ENCODE data around the gene PDILT. TPM values are rescaled to one million over a fixed set of nuclear protein-coding genes. Genes with fewer than 3 reads are reported as not detected.

The PDILT gene
- total RNA-seq, 1 experiment from 2014 or later, result not detected

- TF ChIP-seq ZNF263 (CRISPR knock-in tag; IDR thresholded peaks at IDR 0.05; ENCODE audit: low read depth) (no peak), NFATC4 (CRISPR knock-in tag; IDR thresholded peaks at IDR 0.05) (no peak), ATF1 (CRISPR knock-in tag; IDR thresholded peaks at IDR 0.05) (no peak), ZNF121 (CRISPR knock-in tag; IDR thresholded peaks at IDR 0.05) (no peak), ETV6 (CRISPR knock-in tag; IDR thresholded peaks at IDR 0.05) (no peak)
Measured at GRCh38 chr16:20399185-20399584, 5.4 kb downstream of the PDILT start (continued).

- CTCF ChIA-PET, result interaction anchor here (1.0 kb wide), 1 partner anchor 13 kb away, joined by 4 read pairs; no protein-coding TSS in a partner anchor
- POLR2A ChIA-PET, result no interaction called here
- no peak overlapping the region for H3K4me3 Mint-ChIP-seq
- TF ChIP-seq NR3C1 (CRISPR knock-in tag; conservative IDR thresholded peaks at IDR 0.05; ENCODE audit: low read depth), result no peak
- no peak for TF ChIP-seq MXD4 (CRISPR knock-in tag; IDR thresholded peaks at IDR 0.05; ENCODE audit: borderline replicate concordance)
- no peak for TF ChIP-seq ZNF317 (CRISPR knock-in tag; IDR thresholded peaks at IDR 0.05; ENCODE audit: borderline replicate concordance, low read depth)
- no peak for TF ChIP-seq CTCF (IDR thresholded peaks at IDR 0.05)
- TF ChIP-seq RORB (CRISPR knock-in tag; IDR thresholded peaks at IDR 0.05), result no peak
- no peak for TF ChIP-seq ZNF138 (CRISPR knock-in tag; conservative IDR thresholded peaks at IDR 0.05)
- no peak for TF ChIP-seq EMX1 (CRISPR knock-in tag; IDR thresholded peaks at IDR 0.05)
- TF ChIP-seq SP1 (CRISPR knock-in tag; conservative IDR thresholded peaks at IDR 0.05), result no peak
- no peak for TF ChIP-seq USF1 (CRISPR knock-in tag; IDR thresholded peaks at IDR 0.05)
- no peak for TF ChIP-seq ATF2 (CRISPR knock-in tag; IDR thresholded peaks at IDR 0.05; ENCODE audit: borderline replicate concordance, low read depth)
- no peak for TF ChIP-seq ZNF512 (CRISPR knock-in tag; IDR thresholded peaks at IDR 0.05; ENCODE audit: borderline replicate concordance)
- TF ChIP-seq ZNF121 (CRISPR knock-in tag; IDR thresholded peaks at IDR 0.05), result no peak
- TF ChIP-seq FOXJ3 (CRISPR knock-in tag; IDR thresholded peaks at IDR 0.05; ENCODE audit: borderline replicate concordance), result no peak
- TF ChIP-seq HMGA2 (CRISPR knock-in tag; IDR thresholded peaks at IDR 0.05), result no peak
- TF ChIP-seq PRRX2 (CRISPR knock-in tag; IDR thresholded peaks at IDR 0.05), result no peak
- no peak for TF ChIP-seq GTF2I (CRISPR knock-in tag; conservative IDR thresholded peaks at IDR 0.05)
- no peak for TF ChIP-seq ZNF232 (CRISPR knock-in tag; IDR thresholded peaks at IDR 0.05)
- H3K27ac Mint-ChIP-seq, result no peak overlapping the region
- DNase-seq (ENCODE audit: low spot score), result no peak
- no peaks in the 10 kb centered on the region for H3K27me3 Mint-ChIP-seq (ENCODE audit: low read depth)
- H3K4me1 Mint-ChIP-seq, result peaks cover 5% of the 10 kb centered on the region
- H3K9me3 Mint-ChIP-seq, result no peaks in the 10 kb centered on the region
- H3K36me3 Mint-ChIP-seq, result no peaks in the 10 kb centered on the region
- no peak for ATAC-seq
Measured at GRCh38 chr16:20398603-20399002, 5.9 kb downstream of the PDILT start.
